ENCODE measurements around the gene VAX1.

The VAX1 gene

GRCh38 chr10:117163954-117164548, 26.0 kb upstream of the VAX1 start:
- DNase-seq = peak; percentile 83

GRCh38 chr10:117163061-117163953, 25.2 kb upstream of the VAX1 start:
- DNase-seq = no peak

GRCh38 chr10:117162093-117163060, 24.3 kb upstream of the VAX1 start:
- peak; percentile 36 for DNase-seq

- no peak for DNase-seq
Measured at GRCh38 chr10:117161386-117162033, 23.4 kb upstream of the VAX1 start.

- DNase-seq = peak; percentile 31
Measured at GRCh38 chr10:117160567-117160966, 22.5 kb upstream of the VAX1 start.

GRCh38 chr10:117159390-117159789, 21.3 kb upstream of the VAX1 start:
- DNase-seq = peak; percentile 17

- no peak for DNase-seq
Measured at GRCh38 chr10:117158297-117158696, 20.2 kb upstream of the VAX1 start.

- no peak for DNase-seq
Measured at GRCh38 chr10:117152668-117153067, 14.6 kb upstream of the VAX1 start.

GRCh38 chr10:117148284-117148683, 10.2 kb upstream of the VAX1 start:
- DNase-seq = no peak

GRCh38 chr10:117145019-117145418, 6.9 kb upstream of the VAX1 start:
- DNase-seq = no peak

- DNase-seq = no peak
Measured at GRCh38 chr10:117143103-117143823, 5.2 kb upstream of the VAX1 start.

- DNase-seq = no peak
Measured at GRCh38 chr10:117140525-117140902, 2.4 kb upstream of the VAX1 start.

GRCh38 chr10:117139581-117140524, 1.8 kb upstream of the VAX1 start:
- DNase-seq = no peak

GRCh38 chr10:117138838-117139580, 939 bp upstream of the VAX1 start:
- DNase-seq = peak; percentile 84

GRCh38 chr10:117137031-117137910, 799 bp downstream of the VAX1 start:
- no peak for DNase-seq

GRCh38 chr10:117136391-117136975, 1.6 kb downstream of the VAX1 start:
- DNase-seq = no peak

GRCh38 chr10:117135480-117136140, 2.5 kb downstream of the VAX1 start:
- no peak for DNase-seq

GRCh38 chr10:117135026-117135372, 3.1 kb downstream of the VAX1 start:
- DNase-seq = no peak
